C4-2B (cell line): Measurements from ENCODE around the gene SP100.

ENCODE experiments used
- ZFX ChIP-seq: fragments of 450-650 bp; IDR thresholded peaks from 2 replicates; pipeline ENCODE4 v1.6.1; 2017
- TF ChIP-seq, protein P1 (sequence below): fragments of 450-650 bp; conservative IDR thresholded peaks from 2 replicates; pipeline ENCODE4 v1.5.1; 2017; ENCODE audit warnings: mild to moderate bottlenecking

- TF ChIP-seq, protein P1, sequence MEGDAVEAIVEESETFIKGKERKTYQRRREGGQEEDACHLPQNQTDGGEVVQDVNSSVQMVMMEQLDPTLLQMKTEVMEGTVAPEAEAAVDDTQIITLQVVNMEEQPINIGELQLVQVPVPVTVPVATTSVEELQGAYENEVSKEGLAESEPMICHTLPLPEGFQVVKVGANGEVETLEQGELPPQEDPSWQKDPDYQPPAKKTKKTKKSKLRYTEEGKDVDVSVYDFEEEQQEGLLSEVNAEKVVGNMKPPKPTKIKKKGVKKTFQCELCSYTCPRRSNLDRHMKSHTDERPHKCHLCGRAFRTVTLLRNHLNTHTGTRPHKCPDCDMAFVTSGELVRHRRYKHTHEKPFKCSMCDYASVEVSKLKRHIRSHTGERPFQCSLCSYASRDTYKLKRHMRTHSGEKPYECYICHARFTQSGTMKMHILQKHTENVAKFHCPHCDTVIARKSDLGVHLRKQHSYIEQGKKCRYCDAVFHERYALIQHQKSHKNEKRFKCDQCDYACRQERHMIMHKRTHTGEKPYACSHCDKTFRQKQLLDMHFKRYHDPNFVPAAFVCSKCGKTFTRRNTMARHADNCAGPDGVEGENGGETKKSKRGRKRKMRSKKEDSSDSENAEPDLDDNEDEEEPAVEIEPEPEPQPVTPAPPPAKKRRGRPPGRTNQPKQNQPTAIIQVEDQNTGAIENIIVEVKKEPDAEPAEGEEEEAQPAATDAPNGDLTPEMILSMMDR = no peak
- no peak for TF ChIP-seq ZFX
These were observed 19.4 kb downstream of the SP100 start for GRCh38 chr2:230435431-230435830.
